HG03354 (cell line): ENCODE data around the gene GOLGA1.
A peak's percentile ranks its signal among the peaks of the same experiment; 100 is the strongest.
"Not testable (repeated sequence)": the region's sequence is repeated elsewhere in the genome, so short reads cannot be mapped to it uniquely, and the experiment has no call there.

Experiments used
- ATAC-seq: cut with Tn5 transposase; IDR thresholded peaks from one replicate; pipeline ENCODE4 v1.9.1; 2021; ENCODE audit warnings: mild to moderate bottlenecking; ENCODE audit not compliant: unreplicated experiment, poor library complexity, severe bottlenecking

GOLGA1 gene

DNA sequence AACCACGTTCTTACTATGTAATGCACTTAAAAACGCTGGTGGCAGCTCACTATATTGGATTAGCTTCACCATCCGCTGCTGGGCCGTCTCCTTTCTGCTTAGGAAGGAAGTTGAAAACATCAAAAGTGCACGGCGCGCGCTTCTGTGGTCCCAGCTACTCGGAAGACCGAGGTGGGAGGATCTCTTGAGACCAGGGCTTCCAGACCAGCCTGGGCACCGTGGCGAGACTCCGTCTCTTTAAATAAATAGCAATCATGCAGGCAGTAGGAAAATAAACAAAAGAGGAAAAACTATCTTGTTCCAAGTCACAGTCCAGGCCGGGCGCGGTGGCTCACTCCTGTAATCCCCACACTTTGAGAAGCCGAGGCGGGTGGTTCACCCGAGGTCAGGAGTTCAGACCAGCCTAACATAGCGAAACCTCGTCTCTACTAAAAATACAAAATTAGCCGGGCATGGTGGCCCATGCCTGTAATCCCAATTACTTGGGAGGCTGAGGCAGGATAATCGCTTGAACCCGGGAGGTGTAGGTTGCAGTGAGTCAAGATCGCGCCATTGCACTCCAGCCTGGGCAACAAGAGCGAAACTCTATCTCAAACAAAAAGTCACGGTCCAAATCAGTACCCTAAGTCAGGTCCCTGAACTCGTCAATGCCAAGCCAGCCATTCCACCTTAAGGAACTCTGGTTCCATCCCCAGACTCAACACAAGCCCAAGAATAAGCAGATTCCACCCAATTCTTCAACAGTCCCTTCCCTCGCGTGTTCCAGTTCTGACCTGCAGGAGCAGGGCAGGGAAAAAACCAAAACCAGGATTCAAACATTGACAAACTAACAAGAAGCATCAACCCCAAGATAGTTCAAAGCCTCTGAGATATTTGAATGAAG lies 1.0 kb upstream of the GOLGA1 start:
- peak; percentile 31 for ATAC-seq

DNA sequence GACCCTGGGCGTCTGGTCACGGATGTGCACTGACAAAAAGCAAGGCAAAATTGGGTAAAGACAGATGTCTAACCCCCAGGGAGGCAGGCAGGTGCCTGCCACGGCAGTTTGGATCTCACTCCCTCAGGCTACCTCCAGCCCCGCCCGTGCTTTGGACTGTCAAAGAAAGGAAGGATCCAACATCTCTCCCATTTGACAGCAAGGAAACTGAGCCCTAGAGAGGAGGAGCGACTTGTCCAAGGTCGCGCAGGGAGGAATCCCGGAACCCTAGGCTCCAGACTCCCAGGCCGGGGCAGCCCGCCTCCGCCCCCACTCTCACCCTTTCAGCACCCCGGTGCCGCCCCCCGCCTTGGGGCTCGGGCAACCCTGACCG lies 376 bp downstream of the GOLGA1 start:
- ATAC-seq, result peak; percentile 41

DNA sequence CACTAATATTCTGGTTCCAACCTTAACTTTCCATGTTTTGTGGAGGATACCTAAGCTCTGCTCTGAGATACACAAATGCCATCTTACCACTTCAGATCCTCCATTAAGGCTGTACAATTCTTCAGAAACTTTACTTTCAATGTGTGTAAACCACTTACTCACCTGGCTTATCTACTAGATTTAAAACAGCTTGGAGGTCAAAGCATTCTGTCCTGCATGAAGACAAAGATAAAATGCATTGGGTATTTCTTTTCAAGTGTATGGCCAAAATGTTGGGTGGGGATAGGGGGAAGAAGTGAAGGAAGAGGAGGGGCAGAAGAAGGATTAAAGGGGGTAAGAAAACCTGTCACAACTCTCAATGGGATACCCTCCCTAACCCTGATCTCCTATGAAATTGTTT lies 939 bp downstream of the GOLGA1 start:
- ATAC-seq, result no peak

DNA sequence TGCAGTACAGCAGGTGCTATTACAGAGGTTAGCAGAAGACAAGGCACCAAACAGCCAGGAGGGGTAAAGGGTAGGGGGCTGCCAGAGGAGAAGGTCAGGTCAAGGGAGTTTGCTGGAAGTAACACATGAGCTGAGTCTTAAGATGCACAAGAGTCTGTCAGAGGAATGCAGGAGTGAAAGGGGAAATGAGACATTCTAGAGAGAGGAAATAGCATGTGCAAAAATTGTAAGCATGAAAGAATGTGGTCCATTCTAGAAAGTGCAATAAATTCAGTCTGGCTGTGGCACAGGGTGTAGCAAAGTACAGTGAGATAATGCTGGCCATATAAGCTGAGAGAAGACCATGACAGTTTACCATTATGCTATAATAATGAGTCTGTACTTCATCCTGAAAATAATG lies 6.6 kb downstream of the GOLGA1 start:
- ATAC-seq, result peak; percentile 54

DNA sequence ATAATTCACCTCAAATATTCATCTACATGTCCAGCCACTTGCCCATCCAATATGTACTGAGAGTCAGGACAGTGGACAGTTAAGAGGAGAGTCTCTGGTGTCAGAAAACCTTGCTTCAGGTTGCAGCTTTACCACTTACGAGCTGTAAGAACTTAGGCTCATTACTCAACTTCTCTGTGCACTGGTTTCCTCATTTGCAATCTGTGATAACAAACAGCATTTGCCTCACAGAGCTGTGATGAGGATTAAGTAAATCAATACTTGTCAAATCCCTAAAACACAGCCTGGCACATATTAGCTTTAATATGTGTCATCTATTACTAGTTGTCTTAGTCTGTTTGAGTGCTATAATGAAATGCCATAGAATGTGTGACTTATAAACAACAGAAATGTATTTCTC lies 8.6 kb downstream of the GOLGA1 start:
- no peak for ATAC-seq

DNA sequence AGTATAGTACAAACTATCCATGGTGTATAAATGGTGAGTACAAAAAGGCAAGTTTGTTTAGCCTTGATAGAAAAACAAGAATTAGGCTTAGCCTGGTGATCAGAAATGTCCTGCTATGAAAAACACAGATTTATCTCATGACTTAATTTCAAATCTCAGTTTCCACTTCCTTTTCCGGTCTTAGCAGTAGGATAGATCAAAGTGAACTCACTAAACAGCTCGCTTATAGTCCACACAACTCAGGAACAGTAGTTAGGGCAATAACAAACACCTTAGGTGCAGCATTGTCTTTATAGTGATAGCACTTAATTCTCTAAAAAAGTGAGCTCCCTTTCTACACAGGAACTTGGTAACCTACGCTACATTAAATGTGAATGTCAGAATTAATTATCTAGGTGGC lies 11.4 kb downstream of the GOLGA1 start:
- ATAC-seq, result no peak

DNA sequence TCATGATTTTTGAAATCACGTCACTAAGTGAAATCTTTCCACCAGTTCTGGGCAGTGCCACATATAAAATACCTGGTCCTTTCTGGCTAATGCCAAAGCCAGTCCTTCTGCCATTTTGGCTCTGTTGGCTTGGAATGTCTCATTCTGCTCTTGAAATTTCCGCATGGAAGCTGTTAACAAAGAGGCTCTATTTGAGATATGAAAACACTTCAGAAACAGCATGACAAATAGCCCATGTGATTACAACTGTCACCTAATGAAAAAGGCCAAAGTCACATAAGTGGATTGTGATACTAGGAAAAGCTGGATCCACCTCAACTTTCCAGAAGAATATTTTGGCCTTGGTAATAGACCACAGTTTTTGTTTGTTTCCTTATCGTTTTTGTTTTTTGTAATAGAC lies 12.8 kb downstream of the GOLGA1 start:
- ATAC-seq, result no peak

DNA sequence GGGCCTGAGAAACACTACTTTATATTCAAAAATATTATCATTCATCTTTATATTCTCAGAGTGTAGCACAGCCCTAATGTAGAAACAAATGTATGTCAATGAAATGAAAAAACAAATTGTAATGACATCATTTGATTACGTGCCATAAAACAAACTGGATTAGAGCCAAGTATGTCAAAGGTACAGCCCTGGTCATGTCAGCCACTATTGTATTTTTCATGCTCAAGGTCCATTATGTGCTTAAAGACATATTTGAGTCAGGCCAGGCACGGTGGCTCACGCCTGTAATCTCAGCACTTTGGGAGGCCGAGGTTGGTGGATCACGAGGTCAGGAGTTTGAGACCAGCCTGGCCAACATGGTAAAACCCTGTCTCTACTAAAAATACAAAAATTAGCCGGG lies 20.5 kb downstream of the GOLGA1 start:
- not testable (repeated sequence) for ATAC-seq

DNA sequence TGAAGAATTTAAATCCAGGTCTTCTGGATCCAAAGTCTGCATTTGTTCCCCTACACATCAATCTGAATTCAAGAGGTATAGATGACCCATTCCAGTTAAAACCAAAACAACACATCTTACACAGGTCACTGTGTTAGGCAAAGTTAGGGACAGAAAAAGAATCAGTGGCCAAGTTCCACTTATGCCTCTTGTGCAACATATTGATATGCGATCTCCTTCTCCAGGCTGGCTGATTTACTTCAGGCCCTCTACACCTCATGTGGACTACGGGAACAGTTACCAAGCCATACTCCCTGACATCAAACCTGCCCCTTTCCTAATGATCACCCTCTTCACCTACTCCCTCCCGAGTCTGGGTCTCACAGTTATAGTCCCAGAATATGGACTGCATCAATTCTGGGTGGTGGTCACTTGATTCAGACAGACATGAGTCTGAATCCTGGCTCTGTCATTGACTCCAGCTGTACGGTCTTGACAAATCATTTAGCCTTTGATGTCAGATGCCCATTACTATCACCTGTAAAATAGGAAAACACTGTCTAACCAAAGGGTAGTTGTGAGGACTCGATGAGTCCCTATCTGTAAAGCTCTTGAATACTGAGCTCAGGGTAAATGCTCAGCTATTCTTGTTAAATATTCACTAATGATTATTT lies 26.0 kb downstream of the GOLGA1 start:
- no peak for ATAC-seq

DNA sequence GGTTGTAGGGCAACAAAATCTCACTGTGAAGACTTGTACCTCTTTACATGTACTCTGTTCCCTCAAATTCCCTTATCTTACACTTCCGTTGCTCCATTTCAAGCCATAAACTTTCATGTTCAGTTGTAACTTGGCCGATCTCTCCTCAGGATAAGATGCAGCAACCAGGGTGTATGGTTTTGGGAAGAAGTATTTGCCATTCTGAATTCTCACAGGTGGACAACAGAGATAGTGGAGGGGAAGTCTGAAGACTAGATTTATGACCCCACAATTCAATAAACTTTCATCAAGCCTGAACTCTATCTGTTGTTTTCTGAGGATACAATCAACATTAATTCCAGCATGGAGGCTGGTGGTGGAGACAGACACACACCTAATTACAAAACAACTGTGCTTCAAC lies 27.5 kb downstream of the GOLGA1 start:
- ATAC-seq, result no peak

DNA sequence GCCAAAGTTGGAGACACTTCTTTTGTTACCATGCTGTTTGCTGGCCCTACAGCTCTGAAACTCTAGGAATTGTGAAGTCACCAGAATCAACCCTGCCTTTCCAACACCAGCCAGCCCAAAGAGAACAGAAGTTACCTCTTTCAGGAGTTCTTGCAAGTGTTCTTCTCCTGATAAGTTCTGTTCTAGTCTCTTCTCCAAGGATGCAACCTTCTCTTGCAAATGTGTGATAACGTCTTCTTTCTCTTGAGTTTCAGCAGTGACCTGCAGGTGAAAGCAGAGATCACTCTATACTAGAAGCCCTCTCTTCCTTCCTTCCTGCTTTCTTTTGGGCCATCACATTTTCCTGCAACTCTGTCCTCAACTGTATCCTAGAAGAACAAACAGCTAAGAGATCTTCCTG lies 29.1 kb downstream of the GOLGA1 start:
- no peak for ATAC-seq

DNA sequence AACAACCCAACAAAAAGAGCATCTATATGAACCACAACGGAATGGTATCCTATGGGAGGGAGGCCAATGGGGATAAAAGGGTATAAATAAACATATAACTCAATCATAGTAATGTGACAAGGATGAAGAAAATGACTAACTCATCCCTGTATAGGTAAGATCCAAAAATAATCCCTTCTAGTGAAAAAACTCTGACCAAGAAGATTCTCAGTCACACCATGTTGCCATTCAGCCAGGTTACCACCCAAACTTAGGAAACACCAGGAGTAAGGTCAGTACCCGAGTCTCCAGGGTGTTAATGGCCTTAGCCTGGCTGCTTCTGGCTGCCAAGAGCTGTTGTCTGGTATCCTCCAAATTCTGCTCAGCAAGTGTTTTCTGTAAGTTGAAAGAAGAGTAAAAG lies 32.8 kb downstream of the GOLGA1 start:
- ATAC-seq, result no peak

DNA sequence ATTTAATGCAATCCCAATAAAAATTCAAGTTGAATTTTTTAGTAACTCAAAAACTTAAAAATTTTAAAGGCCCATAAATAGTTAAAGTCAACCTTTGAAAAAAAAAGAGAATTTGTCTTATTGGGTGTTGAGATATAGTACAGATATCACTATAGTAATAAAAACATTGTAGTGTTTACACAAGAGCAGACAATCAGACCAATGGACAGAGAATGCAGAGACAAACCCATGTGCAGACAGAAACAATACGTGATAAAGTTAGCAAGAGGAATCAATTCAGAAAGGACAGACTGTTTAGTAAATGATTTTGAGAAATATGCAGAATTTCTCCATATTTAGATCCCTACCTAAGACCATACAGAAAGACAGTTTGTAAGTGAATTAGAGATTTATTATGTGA lies 33.9 kb downstream of the GOLGA1 start:
- no peak for ATAC-seq

DNA sequence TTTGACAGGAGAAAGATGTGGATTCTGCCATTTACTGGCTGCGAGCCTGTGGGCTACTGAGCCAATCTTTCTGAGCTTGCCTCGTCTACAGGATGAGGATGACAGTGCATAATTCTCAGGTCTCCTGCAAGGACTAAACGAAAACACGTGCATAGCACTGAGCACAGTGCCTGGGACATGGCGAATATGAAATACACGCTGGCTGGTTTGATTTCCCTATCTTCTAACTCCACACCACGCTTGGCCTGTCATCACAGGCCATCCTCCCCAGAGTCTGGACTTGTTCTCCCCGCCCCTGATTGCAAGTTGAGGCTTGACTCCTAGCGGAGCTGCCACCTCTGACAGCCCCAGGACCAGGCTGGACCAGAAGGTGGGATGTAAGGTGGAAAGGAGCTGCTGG lies 41.0 kb downstream of the GOLGA1 start:
- no peak for ATAC-seq

DNA sequence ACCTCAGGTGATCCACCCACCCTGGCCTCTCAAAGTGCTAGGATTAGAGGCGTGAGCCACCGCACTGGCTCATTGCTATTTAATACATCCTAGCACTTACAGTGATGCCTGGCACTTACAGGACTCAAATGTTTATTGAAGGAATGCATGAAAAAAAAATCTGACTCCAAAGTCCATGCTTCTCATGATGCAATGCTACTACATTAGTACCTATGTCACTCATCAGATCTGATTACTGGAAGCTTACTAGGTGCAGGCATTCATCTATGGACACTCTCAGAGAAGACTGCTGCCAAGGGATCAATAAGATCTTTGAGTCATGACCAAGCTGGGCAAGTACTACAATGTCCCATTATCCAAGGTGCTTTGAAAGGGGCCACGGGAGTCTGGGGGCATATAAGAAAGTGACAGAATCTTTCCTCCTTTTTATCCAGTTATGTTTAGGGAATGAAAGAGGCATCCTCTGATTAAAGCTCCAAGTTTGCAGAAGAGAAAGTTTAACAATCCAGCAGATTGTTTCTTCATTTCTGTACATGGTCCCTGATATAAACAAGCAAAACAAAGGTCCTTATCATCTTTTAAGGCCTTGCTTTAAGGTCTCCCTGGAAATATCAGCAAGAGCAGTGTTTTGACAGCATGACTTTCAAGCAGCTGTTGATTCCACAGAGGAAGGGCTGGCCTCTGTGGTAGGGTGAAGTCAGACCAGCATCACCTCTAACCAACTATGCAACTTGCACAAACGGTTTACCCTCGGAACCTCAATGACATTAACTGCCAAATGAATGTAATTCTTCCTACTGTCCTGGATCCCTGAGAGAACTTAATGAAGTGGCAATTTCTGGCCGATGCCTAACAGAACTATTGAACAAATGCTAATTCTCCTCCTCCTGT lies 43.1 kb downstream of the GOLGA1 start:
- no peak for ATAC-seq

DNA sequence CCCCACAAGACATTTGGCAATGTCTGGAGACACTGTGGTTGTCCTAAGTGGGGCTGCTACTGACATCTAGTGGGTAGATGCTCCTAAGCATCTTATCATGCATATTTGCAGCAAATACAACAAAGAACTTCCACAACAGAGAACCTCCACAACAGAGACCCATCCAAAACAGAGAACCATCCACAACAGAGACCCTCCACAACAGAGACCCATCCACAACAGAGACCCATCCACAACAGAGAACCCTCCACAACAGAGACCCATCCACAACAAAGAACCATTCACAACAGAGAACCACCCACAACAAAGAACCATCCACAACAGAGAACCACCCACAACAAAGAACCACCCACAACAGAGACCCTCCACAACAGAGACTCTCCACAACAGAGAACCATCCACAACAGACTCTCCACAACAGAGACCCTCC lies 46.1 kb downstream of the GOLGA1 start:
- ATAC-seq, result no peak

DNA sequence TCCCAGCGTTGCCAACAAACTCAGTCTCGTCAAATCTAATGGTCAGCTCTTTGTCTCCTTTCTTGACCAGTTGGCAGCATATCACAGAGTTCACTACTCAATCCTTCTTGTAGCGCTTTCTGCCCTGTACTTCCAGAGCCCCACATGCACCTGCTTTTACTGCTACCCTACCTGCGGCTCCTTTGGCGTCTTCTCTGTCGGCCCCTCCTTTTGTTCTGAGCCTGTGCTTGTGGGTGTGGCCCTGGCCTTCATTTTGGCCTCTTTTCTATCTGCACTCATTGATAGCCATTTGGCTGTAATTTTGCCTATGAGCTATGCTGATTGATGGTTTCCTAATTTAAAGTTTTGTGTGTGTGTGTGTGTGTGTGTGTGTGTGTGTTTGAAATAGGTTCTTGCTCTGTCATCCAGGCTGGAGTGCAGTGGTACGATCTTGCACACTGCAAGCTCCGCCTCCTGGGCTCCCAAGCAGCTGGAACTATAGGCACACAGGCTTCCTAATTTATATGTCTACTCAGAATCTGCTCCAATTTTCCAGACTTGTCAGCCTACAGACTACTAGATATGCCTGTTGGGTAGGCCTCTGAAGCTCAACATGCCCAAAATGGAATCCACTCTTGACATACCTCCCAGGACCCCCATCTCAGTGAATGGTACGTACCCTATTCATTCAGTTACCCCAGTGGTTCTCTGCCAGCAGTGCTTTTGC lies 46.7 kb downstream of the GOLGA1 start:
- no peak for ATAC-seq

DNA sequence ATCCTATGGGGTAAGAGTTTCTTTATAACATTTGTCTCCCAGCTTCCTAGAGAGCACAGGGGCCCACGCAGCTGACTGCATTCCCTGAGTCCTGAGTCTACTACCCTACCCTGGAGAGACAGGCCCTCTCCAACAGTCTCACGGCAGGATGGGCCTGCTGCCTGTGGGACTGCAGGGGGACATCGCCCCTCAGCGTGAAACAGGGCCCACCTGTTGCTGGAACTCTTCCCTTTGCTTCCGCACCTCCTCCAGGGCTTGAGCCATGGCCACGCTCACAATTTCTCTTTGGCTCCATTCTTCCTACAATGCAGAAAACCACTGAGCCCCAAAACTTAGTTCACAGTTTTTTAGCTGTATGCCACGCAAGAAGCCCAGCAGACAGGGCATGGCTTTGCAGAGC lies 50.7 kb downstream of the GOLGA1 start:
- ATAC-seq, result no peak

DNA sequence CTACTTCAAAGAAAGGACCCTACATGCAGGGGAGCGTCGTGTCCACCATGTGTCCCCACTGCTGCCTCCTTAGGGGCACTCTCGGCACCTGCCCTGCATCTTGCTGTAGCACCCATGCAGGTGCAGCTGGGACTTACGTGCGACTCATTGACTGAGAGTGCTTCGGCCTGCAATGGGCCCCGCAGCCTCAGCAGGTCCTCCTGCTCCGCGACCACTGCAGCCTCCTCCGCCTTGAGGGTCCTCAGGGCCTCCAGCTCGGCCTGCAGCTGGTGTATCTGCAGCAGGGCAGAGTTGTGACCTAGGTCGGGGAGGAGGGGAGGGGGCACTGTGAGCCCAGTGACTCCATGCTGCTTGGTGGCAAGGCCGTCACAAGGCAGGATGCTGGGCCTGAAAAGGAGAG lies 51.9 kb downstream of the GOLGA1 start:
- no peak for ATAC-seq

DNA sequence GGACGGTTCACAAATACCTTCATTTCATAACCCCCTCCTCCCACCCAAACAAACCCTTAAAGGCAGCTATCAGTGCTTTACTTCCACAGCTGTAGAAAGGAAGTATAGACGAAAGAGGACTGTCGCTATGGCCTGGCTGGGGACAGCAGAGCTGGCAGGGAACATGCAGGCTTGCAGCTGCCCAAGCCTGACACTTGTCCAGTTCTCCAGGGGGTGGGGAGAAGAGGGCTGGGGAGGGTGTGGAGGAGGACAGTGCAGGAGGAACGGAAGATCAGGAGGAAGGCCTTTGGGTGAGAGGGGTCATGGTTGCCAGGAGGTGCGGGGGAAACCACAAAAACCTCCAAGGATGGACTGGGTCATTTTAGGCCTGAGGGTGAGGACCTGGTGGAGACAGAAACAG lies 53.1 kb downstream of the GOLGA1 start:
- ATAC-seq, result no peak
